ENCODE measurements around the gene PUSL1. TPM values are rescaled to one million over a fixed set of nuclear protein-coding genes. Genes with fewer than 3 reads are reported as not detected.

PUSL1 gene
- total RNA-seq, 1 donor from 2014 or later, result 28.3 TPM

DNA sequence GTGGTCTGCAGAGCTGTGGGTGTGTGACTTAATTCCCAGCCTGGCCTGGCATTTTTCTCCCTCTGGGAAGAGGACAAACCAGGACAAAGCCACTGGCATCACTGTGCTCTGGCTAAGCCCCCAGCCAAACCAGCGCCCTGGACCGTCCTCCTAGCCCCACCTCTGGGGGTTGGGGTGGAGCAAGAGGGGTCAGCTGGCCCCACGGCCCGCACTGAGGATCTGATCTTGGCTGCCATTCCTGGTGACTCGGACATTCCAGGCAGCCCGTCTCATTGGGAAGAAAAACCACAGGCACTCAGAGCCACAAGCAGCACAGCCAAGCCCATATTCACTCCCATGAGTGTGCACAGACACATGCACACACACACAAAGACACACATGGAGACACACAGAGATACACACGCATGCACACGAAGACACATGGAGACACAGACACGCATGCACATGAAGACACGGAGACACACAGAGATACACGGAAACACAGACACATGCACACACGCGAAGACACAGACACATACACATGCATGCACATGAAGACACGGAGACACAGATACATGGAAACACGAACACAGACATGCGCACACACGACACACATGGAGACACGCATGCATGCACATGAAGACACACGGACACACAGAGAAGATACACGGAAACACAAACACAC, 52.2 kb downstream of the PUSL1 start:
- Histone ChIP-seq H3K9me3 (no peaks in the 10 kb centered on the region), H3K4me1 (peaks cover 19 to 48% of the 10 kb centered on the region in 2 donors), H3K27ac (peak overlapping the region; percentile 90 to 92), H3K4me3 (no peak overlapping the region), H3K27me3 (no peaks in the 10 kb centered on the region), H3K36me3 (no peaks in the 10 kb centered on the region)
- DNase-seq (ENCODE audit: low spot score in 2 of 2), result peak; percentile 50 to 92
- TF ChIP-seq CTCF (IDR thresholded peaks at IDR 0.05), result no peak
- intact Hi-C loops (cut with DNase I), result no loop called here

Other genes with a start within 250 kb of the PUSL1 start
- not detected for gene RNF223, start 234.3 kb upstream of the PUSL1 start, total RNA-seq
- gene C1orf159, start 192.5 kb upstream of the PUSL1 start, total RNA-seq, result 23.7 TPM
- not detected for gene TTLL10, start 134.7 kb upstream of the PUSL1 start, total RNA-seq
- gene TNFRSF18, start 102.0 kb upstream of the PUSL1 start, total RNA-seq, result not detected
- gene TNFRSF4, start 94.4 kb upstream of the PUSL1 start, total RNA-seq, result 4.8 TPM
- gene SDF4, start 76.6 kb upstream of the PUSL1 start, total RNA-seq, result 223 TPM
- 94.9 TPM for gene B3GALT6, start 76.4 kb upstream of the PUSL1 start, total RNA-seq
- gene C1QTNF12, start 61.9 kb upstream of the PUSL1 start, total RNA-seq, result not detected
- 25.2 TPM for gene UBE2J2, start 34.7 kb upstream of the PUSL1 start, total RNA-seq
- gene SCNN1D, start 28.2 kb upstream of the PUSL1 start, total RNA-seq, result 0.32 TPM
- gene ACAP3, start 667 bp upstream of the PUSL1 start, total RNA-seq, result 105 TPM
- 214 TPM for gene INTS11, start 16.1 kb downstream of the PUSL1 start, total RNA-seq
- gene CPTP, start 16.2 kb downstream of the PUSL1 start, total RNA-seq, result 71.3 TPM
- 2.7 TPM for gene TAS1R3, start 22.7 kb downstream of the PUSL1 start, total RNA-seq
- 66.7 TPM for gene DVL1, start 40.8 kb downstream of the PUSL1 start, total RNA-seq
- 345 TPM for gene MXRA8, start 50.0 kb downstream of the PUSL1 start, total RNA-seq
- gene AURKAIP1, start 66.6 kb downstream of the PUSL1 start, total RNA-seq, result 247 TPM
- gene CCNL2, start 90.7 kb downstream of the PUSL1 start, total RNA-seq, result 150 TPM
- 63.4 TPM for gene MRPL20, start 98.7 kb downstream of the PUSL1 start, total RNA-seq
- 12.5 TPM for gene ANKRD65, start 112.7 kb downstream of the PUSL1 start, total RNA-seq
- gene VWA1, start 127.1 kb downstream of the PUSL1 start, total RNA-seq, result 79.0 TPM
- gene ATAD3C, start 141.1 kb downstream of the PUSL1 start, total RNA-seq, result not detected
- gene ATAD3B, start 163.2 kb downstream of the PUSL1 start, total RNA-seq, result 14.2 TPM
- gene ATAD3A, start 203.6 kb downstream of the PUSL1 start, total RNA-seq, result 46.3 TPM
- not detected for gene TMEM240, start 232.0 kb downstream of the PUSL1 start, total RNA-seq

Data from ascending aorta (tissue), 2 donors.